ENCODE data around the gene SPC24.
"Not testable (repeated sequence)": the region's sequence is repeated elsewhere in the genome, so short reads cannot be mapped to it uniquely, and the experiment has no call there.

Gene SPC24

DNA sequence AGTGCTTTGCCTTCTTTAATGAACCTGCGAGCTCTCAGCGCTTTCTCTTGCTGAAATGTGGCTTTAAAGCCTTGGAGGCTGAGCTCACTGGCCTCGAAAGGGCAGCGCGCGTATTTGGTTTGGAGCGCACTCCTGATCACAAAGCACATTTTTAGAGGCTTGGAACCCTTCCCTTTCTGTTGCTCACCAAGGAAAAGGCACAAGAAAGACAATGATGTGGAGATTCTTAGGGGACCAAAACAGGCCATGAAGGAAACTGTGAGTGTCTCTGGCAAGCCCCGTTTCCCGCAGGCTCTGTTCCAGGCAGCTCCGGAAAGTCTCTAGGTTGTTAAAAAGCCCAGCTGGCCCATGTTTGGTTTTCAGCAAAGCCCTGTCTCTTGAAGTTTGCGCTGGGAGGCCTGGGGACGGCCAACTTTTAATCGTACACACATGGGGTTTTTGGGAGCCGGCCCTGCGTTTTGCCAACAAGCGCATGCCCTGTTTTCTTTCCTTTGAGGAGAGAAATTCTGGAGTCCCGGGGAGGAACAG is 9.4 kb upstream of the SPC24 start:
- H3K4me3 ChIP-seq (ENCODE audit: low read depth, low read length), result no peak overlapping the region
- no peak for TF ChIP-seq CTCF (IDR thresholded peaks at IDR 0.05; ENCODE audit: insufficient read depth, low read depth, low read length, missing control alignments)
- DNase-seq (ENCODE audit: low read depth), result no peak

GRCh38 chr19:11164296-11164695 is 8.7 kb upstream of the SPC24 start:
- H3K4me3 ChIP-seq (ENCODE audit: low read depth, low read length), result no peak overlapping the region
- no peak for TF ChIP-seq CTCF (IDR thresholded peaks at IDR 0.05; ENCODE audit: insufficient read depth, low read depth, low read length, missing control alignments)
- DNase-seq (ENCODE audit: low read depth), result no peak

GRCh38 chr19:11160440-11160768 is 4.8 kb upstream of the SPC24 start:
- not testable (repeated sequence) for H3K4me3 ChIP-seq (ENCODE audit: low read depth, low read length); DNase-seq (ENCODE audit: low read depth)

- DNase-seq (ENCODE audit: low read depth), result no peak
- H3K4me3 ChIP-seq (ENCODE audit: low read depth, low read length), result no peak overlapping the region
- no peak for TF ChIP-seq CTCF (IDR thresholded peaks at IDR 0.05; ENCODE audit: insufficient read depth, low read depth, low read length, missing control alignments)
Measured at GRCh38 chr19:11159598-11160439, 4.2 kb upstream of the SPC24 start.

DNA sequence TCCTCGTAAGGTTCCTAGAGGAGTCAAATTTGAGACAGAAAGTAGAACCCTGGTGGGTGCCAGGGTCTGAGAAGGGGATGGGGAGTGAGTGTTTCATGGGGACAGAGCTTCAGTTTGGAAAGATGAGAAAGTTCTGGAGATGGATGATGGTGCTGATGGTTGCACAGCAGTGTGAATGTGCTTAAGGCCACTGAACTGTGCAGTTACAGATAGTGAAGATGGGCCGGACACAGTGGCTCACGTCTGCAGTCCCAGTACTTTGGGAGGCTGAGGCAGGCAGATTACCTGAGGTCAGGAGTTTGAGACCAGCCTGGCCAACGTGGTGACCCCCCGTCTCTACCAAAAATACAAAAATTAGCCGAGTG is 917 bp downstream of the SPC24 start:
- TF ChIP-seq CTCF (IDR thresholded peaks at IDR 0.05; ENCODE audit: insufficient read depth, low read depth, low read length, missing control alignments), result no peak
- DNase-seq (ENCODE audit: low read depth), result no peak
- peak overlapping the region; percentile 100 for H3K4me3 ChIP-seq (ENCODE audit: low read depth, low read length)

GRCh38 chr19:11152318-11153062 is 3.1 kb downstream of the SPC24 start:
- TF ChIP-seq CTCF (IDR thresholded peaks at IDR 0.05; ENCODE audit: insufficient read depth, low read depth, low read length, missing control alignments), result no peak
- H3K4me3 ChIP-seq (ENCODE audit: low read depth, low read length), result no peak overlapping the region

GRCh38 chr19:11151181-11151580 is 4.4 kb downstream of the SPC24 start:
- no peak overlapping the region for H3K4me3 ChIP-seq (ENCODE audit: low read depth, low read length)
- TF ChIP-seq CTCF (IDR thresholded peaks at IDR 0.05; ENCODE audit: insufficient read depth, low read depth, low read length, missing control alignments), result no peak
- DNase-seq (ENCODE audit: low read depth), result no peak

More at GRCh38 chr19:11152318-11153062, 3.1 kb downstream of the SPC24 start:
- no peak for DNase-seq (ENCODE audit: low read depth)

Data from GM12865 (cell line).